ENCODE data around the gene DHPS.

DNA sequence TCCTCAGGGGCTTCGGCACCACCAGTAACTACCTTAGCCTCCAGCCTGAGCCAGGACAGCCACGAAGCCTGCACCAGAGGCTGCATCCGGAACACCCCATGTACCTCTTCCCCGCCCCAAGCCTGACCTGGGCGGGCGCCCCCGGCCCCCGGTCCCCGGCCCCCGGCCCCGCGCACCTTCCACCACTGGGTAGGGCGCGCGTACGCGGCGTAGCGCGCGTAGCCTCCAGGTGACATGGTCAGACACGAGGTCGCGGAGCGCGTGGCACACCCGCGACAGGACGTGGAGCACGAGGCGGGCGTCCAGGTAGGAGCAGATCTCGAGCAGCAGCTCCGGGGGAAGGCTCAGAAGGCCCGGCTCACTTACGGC lies 14.3 kb upstream of the DHPS start:
- TF ChIP-seq EZH2 (IDR thresholded peaks at IDR 0.05; ENCODE audit: borderline replicate concordance, low read depth, low read length, severe bottlenecking) (no peak), POLR2A (IDR thresholded peaks at IDR 0.05; ENCODE audit: low read depth, low read length) (no peak), CTCF (IDR thresholded peaks at IDR 0.05; ENCODE audit: extremely low read depth in 1 of 2, insufficient read depth in 1 of 2, low read depth in 1 of 2, low read length in 2 of 2) (no peak), JUN (IDR thresholded peaks at IDR 0.05; ENCODE audit: borderline replicate concordance, insufficient read depth, insufficient read length, low read depth) (no peak), POLR2AphosphoS5 (IDR thresholded peaks at IDR 0.05; ENCODE audit: insufficient read depth, low read depth, low read length) (no peak)
